ENCODE data around the gene SESN1. TPM values are rescaled to one million over a fixed set of nuclear protein-coding genes. Genes with fewer than 3 reads are reported as not detected.

SESN1 gene
- total and polyA plus RNA-seq, 9 of the 15 experiments (the other 6 are each of a cell fraction or from before 2014, with no cell fraction given): 3.1 to 13.0 (median 7.4) TPM

DNA sequence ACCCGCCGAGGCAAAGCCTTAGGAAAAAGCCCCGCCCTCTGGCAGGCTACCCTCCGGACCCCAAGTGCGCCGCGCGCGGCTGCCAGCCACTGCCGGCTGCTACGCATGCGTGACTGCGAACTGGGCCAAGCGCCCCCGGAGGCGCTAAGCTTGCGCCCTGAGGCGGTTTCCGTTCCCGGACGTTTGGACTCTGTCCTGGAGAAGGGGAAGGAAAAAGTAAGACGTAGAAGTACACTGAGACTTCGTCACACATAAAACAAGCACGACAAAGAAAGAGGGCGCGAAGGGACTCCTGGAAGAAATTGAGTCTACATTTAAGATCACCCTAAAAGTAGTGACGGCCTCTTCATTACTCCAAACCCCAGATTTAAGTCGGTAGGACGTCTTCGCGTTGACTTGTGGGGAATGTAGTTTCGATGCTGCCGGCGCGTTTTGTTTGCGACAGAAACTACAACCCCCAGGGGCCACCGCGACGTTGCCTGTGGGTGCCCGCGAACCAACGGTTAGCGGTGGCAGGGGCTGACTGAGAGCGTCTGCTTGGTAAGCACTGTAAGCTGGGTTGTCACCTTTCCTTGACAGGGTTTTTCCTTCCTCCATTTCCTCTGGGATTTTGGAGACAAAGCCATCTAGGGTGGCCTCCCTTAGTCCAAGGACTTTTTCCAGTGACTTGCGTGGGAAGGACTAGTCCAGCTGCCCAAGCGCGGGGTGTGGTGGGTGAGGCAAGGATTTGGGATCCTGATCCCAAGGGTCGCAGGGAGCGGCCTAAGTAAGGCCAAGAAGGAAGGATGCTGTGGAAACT lies 589 bp upstream of the SESN1 start, which contains the start of gene CEP57L1 (continued):
- TF ChIP-seq, protein P1, sequence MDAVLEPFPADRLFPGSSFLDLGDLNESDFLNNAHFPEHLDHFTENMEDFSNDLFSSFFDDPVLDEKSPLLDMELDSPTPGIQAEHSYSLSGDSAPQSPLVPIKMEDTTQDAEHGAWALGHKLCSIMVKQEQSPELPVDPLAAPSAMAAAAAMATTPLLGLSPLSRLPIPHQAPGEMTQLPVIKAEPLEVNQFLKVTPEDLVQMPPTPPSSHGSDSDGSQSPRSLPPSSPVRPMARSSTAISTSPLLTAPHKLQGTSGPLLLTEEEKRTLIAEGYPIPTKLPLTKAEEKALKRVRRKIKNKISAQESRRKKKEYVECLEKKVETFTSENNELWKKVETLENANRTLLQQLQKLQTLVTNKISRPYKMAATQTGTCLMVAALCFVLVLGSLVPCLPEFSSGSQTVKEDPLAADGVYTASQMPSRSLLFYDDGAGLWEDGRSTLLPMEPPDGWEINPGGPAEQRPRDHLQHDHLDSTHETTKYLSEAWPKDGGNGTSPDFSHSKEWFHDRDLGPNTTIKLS (IDR thresholded peaks at IDR 0.05; ENCODE audit: borderline replicate concordance, low read depth): peak; percentile 89
- TF ChIP-seq ZNF764 (CRISPR knock-in tag; IDR thresholded peaks at IDR 0.05; ENCODE audit: low read depth) (no peak), SAFB (IDR thresholded peaks at IDR 0.05; ENCODE audit: borderline replicate concordance, low read depth, low read length) (peak; percentile 77; the same call in 1 of the 2 replicates), BRD4 (IDR thresholded peaks at IDR 0.05) (no peak), ATF2 (CRISPR knock-in tag; IDR thresholded peaks at IDR 0.05) (no peak), GABPB1 (CRISPR knock-in tag; IDR thresholded peaks at IDR 0.05) (peak; percentile 56; the same call in 1 of the 2 replicates), TEAD1 (CRISPR knock-in tag; IDR thresholded peaks at IDR 0.05) (peak in 1 of 2 experiments; percentile 8; a peak in 1 of 4 replicates), POLR2G (IDR thresholded peaks at IDR 0.05; ENCODE audit: low read depth, low read length) (0 out of 2 replicates have a peak, but pooled peaks have one; percentile 58), RB1 (IDR thresholded peaks at IDR 0.05; ENCODE audit: low read depth) (peak; percentile 8; the same call in 1 of the 2 replicates), MTA2 (IDR thresholded peaks at IDR 0.05; ENCODE audit: low read depth) (peak; percentile 28; the same call in 1 of the 2 replicates), ZBTB12 (CRISPR knock-in tag; IDR thresholded peaks at IDR 0.05) (peak; percentile 94), SOX6 (IDR thresholded peaks at IDR 0.05) (no peak), ZMIZ1 (IDR thresholded peaks at IDR 0.05; ENCODE audit: low read depth in 2 of 2, low read length in 2 of 2) (0 out of 4 replicates have a peak, but pooled peaks of 1 of the 2 experiments have one; percentile 31), ZNF830 (CRISPR knock-in tag; IDR thresholded peaks at IDR 0.05) (0 out of 2 replicates have a peak, but pooled peaks have one; percentile 13)
- TF ChIP-seq, protein P2, sequence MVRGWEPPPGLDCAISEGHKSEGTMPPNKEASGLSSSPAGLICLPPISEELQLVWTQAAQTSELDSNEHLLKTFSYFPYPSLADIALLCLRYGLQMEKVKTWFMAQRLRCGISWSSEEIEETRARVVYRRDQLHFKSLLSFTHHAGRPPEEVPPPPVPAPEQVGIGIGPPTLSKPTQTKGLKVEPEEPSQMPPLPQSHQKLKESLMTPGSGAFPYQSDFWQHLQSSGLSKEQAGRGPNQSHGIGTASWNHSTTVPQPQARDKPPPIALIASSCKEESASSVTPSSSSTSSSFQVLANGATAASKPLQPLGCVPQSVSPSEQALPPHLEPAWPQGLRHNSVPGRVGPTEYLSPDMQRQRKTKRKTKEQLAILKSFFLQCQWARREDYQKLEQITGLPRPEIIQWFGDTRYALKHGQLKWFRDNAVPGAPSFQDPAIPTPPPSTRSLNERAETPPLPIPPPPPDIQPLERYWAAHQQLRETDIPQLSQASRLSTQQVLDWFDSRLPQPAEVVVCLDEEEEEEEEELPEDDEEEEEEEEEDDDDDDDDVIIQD (CRISPR knock-in tag; IDR thresholded peaks at IDR 0.05): no peak
- TF ChIP-seq, protein P3, sequence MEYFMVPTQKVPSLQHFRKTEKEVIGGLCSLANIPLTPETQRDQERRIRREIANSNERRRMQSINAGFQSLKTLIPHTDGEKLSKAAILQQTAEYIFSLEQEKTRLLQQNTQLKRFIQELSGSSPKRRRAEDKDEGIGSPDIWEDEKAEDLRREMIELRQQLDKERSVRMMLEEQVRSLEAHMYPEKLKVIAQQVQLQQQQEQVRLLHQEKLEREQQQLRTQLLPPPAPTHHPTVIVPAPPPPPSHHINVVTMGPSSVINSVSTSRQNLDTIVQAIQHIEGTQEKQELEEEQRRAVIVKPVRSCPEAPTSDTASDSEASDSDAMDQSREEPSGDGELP (CRISPR knock-in tag; IDR thresholded peaks at IDR 0.05; ENCODE audit: borderline replicate concordance): peak; percentile 41
